ENCODE measurements around the gene TLCD4.
"Not testable (repeated sequence)": the region's sequence is repeated elsewhere in the genome, so short reads cannot be mapped to it uniquely, and the experiment has no call there.

The TLCD4 gene

DNA sequence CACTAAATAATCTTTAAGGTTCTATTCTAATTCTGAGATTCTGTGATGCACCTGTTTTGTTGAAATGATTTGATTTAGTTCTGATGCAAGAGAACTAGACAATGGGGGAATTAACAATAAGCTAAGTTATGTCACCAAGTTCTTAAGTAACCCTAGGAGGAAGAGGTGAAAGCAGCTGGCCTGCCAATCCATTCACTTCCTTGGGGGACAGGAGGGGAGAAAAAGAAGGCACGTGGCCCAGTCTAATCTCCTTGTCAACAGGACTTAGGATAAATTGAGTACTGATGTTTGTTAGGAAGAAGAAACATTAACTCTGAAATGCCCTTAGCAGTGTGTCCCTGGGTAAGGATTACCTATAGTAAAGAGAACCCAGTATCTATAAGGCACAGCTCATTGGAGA, 36.9 kb downstream of the TLCD4 start:
- no peak for DNase-seq (ENCODE audit: low read depth)

DNA sequence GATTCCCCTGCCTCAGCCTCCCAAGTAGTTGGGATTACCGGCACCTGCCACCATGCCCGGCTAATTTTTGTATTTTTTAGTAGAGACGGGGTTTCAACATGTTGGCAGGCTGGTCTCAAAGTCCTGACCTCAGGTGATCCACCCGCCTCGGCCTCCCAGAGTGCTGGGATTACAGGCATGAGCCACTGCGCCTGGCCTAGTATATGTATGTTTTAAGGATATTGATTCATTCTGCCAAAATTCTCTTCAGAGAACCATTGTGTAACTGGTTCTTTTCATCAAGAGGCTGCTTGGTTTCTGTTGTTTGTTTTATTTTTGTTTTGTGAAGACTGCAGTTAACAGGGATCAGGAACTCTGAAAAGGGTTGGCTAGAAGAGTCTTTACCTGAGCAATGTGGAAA, 48.4 kb downstream of the TLCD4 start:
- not testable (repeated sequence) for DNase-seq (ENCODE audit: low read depth)

All from activated T-helper 9 cell treated with anti-CD3 and anti-CD28 coated beads, Interleukin-2, amount 50 U/mL, for 16 hours (primary cell).